ENCODE data around the gene SH3PXD2A.

SH3PXD2A gene

DNA sequence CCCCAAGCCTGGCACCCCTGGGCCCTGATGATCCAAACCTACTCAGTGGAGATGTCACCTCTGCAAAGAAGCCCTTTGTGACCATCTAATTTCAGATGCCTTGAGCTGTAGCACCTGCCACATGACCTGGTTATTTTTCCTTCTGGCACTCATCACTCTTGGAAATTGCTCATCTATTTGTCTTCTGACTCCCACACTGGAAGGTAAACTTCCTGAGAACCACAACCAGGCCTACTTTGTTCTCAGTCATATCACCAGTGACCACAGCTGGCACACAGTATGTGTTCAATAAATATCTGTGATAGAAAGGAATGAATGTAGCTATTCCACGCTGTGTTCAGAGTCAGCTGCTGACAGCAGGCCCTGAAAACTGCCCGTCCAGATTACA lies 97.1 kb downstream of the SH3PXD2A start:
- DNase-seq (ENCODE audit: extremely low spot score, insufficient read length, low read depth) (no peak), FAIRE-seq (no peak)

GRCh38 chr10:103757531-103758293 lies 97.7 kb downstream of the SH3PXD2A start:
- FAIRE-seq (no peak), DNase-seq (ENCODE audit: extremely low spot score, insufficient read length, low read depth) (no peak)

DNA sequence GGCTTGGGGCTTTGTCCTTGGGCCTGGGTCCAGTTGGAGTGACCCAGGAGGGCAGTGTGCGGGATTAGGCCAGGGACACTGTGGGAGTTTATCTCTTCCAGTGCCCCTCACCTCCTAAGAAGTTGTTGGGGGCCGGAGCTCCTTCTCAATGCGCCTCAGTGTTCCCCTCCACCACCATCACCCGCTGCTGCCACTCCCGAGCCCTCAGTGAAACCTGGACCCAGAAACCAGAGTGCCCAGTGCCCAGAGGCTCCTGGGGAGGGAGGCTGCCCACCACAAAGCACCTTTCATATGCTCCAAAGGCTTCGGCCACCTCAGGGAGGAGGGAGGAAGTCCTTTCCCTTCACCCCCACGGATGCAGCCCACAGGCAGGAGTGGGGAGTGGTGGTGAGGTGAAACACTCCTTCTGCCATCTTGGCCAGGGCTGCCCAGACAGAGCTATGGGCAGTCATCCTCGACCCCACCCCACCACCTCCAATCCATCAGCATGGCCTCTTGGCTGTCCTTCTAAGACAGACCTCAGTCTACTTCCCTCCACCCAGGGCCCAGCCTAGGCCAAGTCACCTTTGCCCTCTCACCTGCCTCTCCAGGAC lies 99.0 kb downstream of the SH3PXD2A start:
- FAIRE-seq (no peak), DNase-seq (ENCODE audit: extremely low spot score, insufficient read length, low read depth) (no peak)

DNA sequence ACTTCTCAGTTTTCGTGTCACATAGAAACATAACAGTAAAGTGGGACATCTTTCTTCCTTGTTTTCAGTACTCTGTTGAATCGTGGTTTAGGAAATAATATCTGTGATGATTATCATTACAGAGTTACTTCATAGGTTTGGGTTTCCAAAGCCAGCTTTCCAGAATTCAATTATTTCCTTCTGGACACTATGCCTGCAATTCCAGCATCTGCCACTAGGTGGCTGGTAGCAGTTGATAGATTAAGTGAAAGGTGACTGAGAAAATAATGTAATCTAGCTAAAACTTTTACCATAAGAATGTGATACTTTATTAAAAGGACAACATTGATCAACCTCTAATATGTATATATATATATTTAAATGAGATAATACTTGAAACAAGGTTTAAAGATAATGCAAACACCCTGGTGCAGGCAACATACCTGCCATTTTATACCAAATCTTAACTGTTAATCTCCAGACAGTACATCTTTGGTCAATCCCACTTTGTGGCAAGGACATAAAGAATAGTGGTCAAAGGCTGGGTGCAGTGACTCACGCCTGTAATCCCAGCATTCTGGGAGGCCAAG lies 102.6 kb downstream of the SH3PXD2A start:
- no peak for FAIRE-seq
- DNase-seq (ENCODE audit: extremely low spot score, insufficient read length, low read depth) = no peak

DNA sequence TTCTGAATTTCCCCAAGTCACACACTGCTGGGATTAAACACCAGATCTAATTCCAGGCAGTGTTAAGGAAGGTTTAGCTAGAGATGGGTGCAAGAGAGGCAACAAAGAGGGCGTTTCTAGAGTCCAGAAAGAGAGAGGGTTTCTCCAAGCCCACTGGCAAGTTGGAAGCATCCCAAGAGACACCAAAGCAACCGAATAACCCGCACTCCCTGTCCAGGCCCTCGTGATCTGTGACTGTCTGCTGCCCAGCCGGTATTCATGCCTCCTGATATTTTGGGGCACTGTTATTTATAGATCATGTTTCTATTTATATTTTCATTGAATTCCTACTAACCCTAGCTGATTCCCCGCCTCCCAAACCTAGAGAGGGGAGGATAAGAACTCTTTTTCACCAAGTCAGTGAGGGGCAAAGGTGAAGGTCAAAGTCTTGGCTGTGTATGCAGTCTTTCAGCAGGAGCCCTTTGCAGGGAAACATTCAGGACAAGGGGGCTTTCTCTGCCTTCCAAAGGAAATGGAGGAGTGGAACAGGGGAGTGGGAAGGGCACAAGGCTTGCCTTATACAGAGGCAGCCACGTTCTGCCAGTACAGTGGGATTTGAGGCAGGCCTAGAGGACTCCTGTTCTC lies 103.6 kb downstream of the SH3PXD2A start:
- FAIRE-seq (no peak), DNase-seq (ENCODE audit: extremely low spot score, insufficient read length, low read depth) (no peak)

GRCh38 chr10:103750836-103751235 lies 104.5 kb downstream of the SH3PXD2A start:
- DNase-seq (ENCODE audit: extremely low spot score, insufficient read length, low read depth) = no peak
- FAIRE-seq = no peak

DNA sequence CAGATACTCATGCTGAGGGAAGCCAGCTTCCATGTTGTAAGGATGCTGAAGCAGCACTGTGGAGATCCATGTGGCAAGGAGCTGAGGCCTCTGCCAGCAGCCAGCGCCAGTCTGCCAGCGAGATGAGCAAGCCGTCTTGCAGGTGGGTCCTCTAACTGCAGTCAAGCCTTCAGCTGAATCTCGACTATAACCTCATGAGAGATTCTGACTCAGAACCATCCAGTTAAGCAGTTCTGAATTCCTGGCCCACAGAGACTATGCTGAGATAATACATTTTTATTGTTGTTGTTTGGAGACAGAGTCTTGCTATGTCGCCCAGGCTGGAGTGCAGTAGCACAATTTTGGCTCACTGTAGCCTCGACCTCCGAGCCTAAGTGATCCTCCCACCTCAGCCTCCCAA lies 105.6 kb downstream of the SH3PXD2A start:
- no peak for FAIRE-seq

GRCh38 chr10:103748020-103748419 lies 107.4 kb downstream of the SH3PXD2A start:
- FAIRE-seq (no peak), DNase-seq (ENCODE audit: extremely low spot score, insufficient read length, low read depth) (no peak)

More for the DNA sequence above, 105.6 kb downstream of the SH3PXD2A start:
- DNase-seq (ENCODE audit: extremely low spot score, insufficient read length, low read depth) = no peak

GRCh38 chr10:103747193-103747865 lies 108.0 kb downstream of the SH3PXD2A start:
- no peak for DNase-seq (ENCODE audit: extremely low spot score, insufficient read length, low read depth)
- FAIRE-seq = no peak

DNA sequence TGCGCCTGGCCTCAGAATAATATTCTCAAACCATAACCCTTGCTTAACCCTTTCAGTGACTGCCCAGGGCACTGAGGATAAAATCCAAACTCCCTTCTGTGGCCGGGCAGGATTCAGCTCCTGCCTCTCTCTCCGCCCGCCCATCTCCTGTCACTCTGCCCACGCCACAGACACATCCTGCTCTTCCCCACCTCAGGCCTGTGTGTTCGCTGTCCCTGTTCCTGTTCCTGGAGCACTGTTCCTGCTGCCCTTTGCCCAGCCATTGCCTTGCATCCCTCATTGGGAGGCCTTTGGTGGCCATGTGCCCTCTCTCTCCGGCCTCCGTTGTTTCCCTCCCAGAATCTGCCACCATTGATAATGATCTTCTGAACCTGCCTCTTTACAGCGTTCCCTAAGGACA lies 108.8 kb downstream of the SH3PXD2A start:
- FAIRE-seq (no peak), DNase-seq (ENCODE audit: extremely low spot score, insufficient read length, low read depth) (no peak)

DNA sequence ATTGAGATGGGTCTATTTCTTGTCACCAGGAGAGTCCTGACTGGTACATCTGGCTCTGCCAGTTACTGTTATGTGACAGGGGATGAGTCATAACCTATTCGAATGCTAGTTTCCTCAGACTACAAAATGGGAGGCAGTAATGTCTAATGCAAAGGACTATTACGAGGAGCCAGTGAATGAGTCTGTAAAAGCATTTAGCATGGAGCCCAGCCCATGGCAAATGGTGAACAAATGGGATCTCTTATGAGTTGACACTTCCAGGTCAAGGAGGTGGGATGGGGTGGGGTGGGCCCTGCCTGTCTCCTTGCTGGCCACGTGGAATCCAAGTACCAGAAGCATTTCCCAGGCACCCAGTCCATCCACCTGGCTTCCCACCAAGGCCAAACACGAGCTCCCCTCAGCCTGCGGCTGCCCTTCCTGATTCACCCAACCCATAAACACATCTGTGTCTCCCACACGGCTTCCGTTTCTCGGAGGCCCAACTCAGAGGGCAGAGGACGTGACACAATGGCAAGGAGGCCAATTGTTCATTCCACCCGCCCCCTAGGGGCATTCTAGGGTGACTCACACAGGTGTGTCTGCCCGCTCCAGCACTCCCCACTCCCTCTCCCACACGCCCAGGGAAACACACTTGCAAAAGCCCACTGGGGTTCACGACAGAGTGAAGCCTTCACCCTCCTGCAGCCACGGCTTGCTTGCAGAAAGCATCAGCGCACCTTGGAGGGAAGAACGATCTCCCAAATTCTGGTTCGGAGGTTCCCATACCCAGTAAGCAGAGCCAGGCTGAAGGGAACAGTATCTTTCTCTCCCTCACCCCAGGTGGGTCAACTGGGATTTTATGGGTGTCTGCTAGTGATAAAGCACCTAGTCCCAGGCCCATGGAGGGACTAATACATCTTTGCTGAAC lies 109.8 kb downstream of the SH3PXD2A start:
- DNase-seq (ENCODE audit: extremely low spot score, insufficient read length, low read depth) (no peak), FAIRE-seq (peak; percentile 26)

- no peak for FAIRE-seq
These were observed 112.6 kb downstream of the SH3PXD2A start for GRCh38 chr10:103742824-103743223.

DNA sequence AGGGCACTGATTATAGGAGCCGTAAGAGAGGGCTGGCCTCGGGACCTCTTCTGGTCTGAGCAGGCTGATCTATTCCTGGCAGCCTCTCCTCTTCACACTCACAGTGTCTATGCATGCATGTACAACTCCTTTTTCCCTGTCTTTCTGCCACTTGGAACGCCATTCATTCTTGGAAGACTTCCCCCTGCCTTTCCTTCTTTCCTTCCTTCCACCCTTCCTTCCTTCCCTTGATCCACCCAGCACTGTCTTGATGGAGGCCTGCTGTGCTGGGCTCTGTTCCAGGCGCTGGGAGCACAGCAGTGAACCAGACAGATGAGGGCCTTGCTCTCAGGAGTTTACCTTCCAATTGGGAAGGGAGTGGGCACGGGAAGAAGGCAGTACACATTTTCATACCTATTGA lies 114.8 kb downstream of the SH3PXD2A start:
- no peak for FAIRE-seq

More at GRCh38 chr10:103742824-103743223, 112.6 kb downstream of the SH3PXD2A start:
- no peak for DNase-seq (ENCODE audit: extremely low spot score, insufficient read length, low read depth)

GRCh38 chr10:103739039-103739764 lies 116.2 kb downstream of the SH3PXD2A start:
- FAIRE-seq = no peak
- DNase-seq (ENCODE audit: extremely low spot score, insufficient read length, low read depth) = no peak

More for the DNA sequence above, 114.8 kb downstream of the SH3PXD2A start:
- DNase-seq (ENCODE audit: extremely low spot score, insufficient read length, low read depth) = no peak

DNA sequence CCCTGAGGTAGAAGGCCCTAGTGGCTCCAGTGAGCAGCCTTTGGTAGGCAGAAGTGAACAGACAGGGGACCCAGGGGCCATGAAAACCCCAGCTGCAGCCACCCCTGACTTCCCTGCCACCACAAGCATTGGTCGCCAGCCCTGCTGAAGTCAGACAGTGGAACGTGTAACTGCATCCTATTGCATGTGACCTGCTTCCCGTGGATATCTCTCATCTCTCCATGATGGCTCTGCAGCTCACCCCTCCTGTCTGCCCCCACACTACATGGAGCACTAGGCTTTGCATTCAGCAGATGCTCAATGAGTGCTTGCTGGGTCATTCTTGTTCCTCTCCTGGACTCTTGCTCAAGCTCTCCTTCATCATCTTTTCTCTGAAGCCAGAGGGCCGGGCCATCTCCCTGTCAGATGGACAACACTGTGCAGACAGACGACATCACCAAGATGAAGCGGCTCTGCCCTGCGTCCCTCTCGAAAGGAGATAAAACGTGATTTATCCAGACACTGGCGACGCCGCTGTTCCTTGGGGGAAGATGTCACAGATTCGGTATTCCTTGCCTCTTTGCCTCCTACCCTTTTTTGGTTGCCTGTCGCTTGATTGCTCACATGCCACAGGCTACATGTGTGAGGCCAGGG lies 117.5 kb downstream of the SH3PXD2A start:
- no peak for DNase-seq (ENCODE audit: extremely low spot score, insufficient read length, low read depth)
- FAIRE-seq = no peak

DNA sequence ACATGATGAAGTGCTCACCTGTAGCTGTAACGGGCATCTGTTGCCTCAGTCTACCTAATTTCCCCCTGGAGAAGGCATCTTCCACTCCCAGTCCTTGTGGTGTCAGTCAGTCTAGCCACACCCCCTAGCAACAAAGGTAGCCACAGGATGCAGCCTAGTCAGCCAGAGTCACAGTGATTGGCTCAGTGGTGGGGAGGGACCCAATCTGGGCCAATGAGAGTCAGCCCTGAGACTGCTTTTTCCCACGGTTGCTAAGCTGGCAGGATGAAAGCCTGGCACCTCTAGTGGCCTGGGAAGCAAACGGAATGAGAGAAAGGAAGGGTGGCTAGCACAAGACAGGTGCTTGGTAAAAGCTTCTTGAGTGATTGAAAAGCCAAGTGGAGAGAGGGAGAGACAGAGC lies 118.6 kb downstream of the SH3PXD2A start:
- FAIRE-seq = peak; percentile 42
- DNase-seq (ENCODE audit: extremely low spot score, insufficient read length, low read depth) = no peak

DNA sequence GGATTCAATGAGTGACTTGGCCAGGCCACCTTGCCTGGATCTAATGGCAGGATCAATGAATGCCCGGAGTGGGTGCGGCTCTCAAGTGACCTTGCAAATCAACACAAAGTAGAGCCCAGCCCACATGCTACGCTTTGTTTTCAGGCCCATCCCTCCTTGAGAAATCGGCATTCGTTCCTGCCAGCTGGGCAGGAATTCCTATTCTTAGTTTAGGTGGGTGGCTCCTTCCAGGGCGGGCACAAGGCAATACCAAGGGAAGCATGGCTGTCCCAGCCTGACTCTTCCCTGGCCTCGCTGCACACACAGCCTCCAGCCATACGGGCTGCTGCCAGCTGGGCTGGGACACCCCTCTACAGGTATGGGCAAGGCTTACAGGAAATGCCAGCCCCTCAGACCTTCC lies 119.3 kb downstream of the SH3PXD2A start:
- DNase-seq (ENCODE audit: extremely low spot score, insufficient read length, low read depth) (no peak), FAIRE-seq (no peak)

- no peak for DNase-seq (ENCODE audit: extremely low spot score, insufficient read length, low read depth)
- no peak for FAIRE-seq
These were observed 120.6 kb downstream of the SH3PXD2A start for GRCh38 chr10:103734731-103735130.

All from GM18507 (cell line).